ENCODE results near the gene NOC2L.

- TF ChIP-seq CTCF (IDR thresholded peaks at IDR 0.05; ENCODE audit: low read length) (no peak), EZH2 (IDR thresholded peaks at IDR 0.05; ENCODE audit: borderline replicate concordance, low read length) (no peak)
Measured at GRCh38 chr1:905071-905749, 53.8 kb downstream of the NOC2L start.

Data from OCI-LY1 (cell line).